Measurements from ENCODE around the gene C17orf114.

DNA sequence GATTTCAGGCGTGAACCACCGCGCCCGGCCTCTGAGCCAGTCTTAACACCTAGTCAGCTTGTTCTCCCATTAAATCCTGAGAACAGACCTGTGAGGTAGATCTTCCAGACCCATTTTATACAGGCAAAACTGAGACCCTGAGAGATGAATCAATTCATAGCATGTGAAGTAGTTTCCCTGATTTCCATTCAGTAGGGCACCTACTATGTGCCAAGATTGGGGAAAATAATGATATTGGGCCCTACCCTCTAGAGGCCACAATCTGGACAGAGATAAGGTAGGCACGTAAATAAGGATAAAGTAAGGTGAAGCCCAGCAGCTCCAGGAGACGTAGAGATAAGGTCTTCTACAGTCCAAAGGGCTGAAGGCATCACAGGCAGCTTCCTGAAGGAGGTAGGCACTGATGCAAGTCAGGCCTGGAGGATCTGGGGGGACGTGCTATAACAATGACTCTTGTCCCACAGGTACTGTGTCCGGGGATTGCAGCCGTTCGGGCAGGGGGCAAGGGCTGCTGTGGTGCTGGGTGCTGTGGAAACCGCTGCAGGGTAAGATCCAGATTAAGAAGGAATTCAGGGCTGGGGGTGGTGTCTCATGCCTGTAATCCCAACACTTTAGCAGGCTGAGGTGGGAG is 21.7 kb downstream of the C17orf114 start:
- TF ChIP-seq, protein P1, sequence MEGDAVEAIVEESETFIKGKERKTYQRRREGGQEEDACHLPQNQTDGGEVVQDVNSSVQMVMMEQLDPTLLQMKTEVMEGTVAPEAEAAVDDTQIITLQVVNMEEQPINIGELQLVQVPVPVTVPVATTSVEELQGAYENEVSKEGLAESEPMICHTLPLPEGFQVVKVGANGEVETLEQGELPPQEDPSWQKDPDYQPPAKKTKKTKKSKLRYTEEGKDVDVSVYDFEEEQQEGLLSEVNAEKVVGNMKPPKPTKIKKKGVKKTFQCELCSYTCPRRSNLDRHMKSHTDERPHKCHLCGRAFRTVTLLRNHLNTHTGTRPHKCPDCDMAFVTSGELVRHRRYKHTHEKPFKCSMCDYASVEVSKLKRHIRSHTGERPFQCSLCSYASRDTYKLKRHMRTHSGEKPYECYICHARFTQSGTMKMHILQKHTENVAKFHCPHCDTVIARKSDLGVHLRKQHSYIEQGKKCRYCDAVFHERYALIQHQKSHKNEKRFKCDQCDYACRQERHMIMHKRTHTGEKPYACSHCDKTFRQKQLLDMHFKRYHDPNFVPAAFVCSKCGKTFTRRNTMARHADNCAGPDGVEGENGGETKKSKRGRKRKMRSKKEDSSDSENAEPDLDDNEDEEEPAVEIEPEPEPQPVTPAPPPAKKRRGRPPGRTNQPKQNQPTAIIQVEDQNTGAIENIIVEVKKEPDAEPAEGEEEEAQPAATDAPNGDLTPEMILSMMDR (IDR thresholded peaks at IDR 0.05), result no peak
- no peak for TF ChIP-seq POLR2A (IDR thresholded peaks at IDR 0.05; ENCODE audit: low read length)
- TF ChIP-seq CBX8 (IDR thresholded peaks at IDR 0.05), result no peak
- TF ChIP-seq, protein P2, sequence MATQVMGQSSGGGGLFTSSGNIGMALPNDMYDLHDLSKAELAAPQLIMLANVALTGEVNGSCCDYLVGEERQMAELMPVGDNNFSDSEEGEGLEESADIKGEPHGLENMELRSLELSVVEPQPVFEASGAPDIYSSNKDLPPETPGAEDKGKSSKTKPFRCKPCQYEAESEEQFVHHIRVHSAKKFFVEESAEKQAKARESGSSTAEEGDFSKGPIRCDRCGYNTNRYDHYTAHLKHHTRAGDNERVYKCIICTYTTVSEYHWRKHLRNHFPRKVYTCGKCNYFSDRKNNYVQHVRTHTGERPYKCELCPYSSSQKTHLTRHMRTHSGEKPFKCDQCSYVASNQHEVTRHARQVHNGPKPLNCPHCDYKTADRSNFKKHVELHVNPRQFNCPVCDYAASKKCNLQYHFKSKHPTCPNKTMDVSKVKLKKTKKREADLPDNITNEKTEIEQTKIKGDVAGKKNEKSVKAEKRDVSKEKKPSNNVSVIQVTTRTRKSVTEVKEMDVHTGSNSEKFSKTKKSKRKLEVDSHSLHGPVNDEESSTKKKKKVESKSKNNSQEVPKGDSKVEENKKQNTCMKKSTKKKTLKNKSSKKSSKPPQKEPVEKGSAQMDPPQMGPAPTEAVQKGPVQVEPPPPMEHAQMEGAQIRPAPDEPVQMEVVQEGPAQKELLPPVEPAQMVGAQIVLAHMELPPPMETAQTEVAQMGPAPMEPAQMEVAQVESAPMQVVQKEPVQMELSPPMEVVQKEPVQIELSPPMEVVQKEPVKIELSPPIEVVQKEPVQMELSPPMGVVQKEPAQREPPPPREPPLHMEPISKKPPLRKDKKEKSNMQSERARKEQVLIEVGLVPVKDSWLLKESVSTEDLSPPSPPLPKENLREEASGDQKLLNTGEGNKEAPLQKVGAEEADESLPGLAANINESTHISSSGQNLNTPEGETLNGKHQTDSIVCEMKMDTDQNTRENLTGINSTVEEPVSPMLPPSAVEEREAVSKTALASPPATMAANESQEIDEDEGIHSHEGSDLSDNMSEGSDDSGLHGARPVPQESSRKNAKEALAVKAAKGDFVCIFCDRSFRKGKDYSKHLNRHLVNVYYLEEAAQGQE (IDR thresholded peaks at IDR 0.05), result no peak
- TF ChIP-seq RCOR1 (IDR thresholded peaks at IDR 0.05; ENCODE audit: low read depth, low read length), result no peak
- TF ChIP-seq TFCP2L1 (CRISPR knock-in tag; IDR thresholded peaks at IDR 0.05), result no peak
- TF ChIP-seq, protein P3, sequence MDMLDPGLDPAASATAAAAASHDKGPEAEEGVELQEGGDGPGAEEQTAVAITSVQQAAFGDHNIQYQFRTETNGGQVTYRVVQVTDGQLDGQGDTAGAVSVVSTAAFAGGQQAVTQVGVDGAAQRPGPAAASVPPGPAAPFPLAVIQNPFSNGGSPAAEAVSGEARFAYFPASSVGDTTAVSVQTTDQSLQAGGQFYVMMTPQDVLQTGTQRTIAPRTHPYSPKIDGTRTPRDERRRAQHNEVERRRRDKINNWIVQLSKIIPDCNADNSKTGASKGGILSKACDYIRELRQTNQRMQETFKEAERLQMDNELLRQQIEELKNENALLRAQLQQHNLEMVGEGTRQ (IDR thresholded peaks at IDR 0.05), result no peak
- no peak for TF ChIP-seq NR3C1 (IDR thresholded peaks at IDR 0.05)
- TF ChIP-seq KDM1A (IDR thresholded peaks at IDR 0.05; ENCODE audit: low read depth), result no peak
- no peak for TF ChIP-seq CEBPB (IDR thresholded peaks at IDR 0.05)
- TF ChIP-seq RAD21 (conservative IDR thresholded peaks at IDR 0.05 in 1 of 2, IDR thresholded peaks at IDR 0.05 in 1 of 2), result no peak
- no peak for TF ChIP-seq RARB (CRISPR knock-in tag; IDR thresholded peaks at IDR 0.05)

Measured in A549 (cell line).